T-cell (primary cell): ENCODE data around the gene NSD2. TPM values are rescaled to one million over a fixed set of nuclear protein-coding genes. Genes with fewer than 3 reads are reported as not detected.

ENCODE experiments used
- ATAC-seq, 4 experiments: fragments of 200-7000 bp in 3 of 4; fragments of 150-1000 bp in 1 of 4; cut with Tn5 transposase; replicated peaks in 1 of 4; 1 replicate in 3 of 4; 2 replicates in 1 of 4; pipeline ENCODE4 v1.10.0; 2021; ENCODE audit warnings: moderate library complexity in 3 of 4, mild to moderate bottlenecking in 2 of 4, moderate number of reproducible peaks in 1 of 4
- CTCF ChIA-PET, 2 donors: fragments of 300-600 bp; sonication (Branson Sonifier 250); formaldehyde crosslinking; loops; one replicate each; lab custom pipeline; 2022; ENCODE audit warnings: antibody characterized with exemption in 2 of 2; lab: Charles Lee
- POLR2A ChIA-PET, 2 donors: fragments of 300-600 bp; sonication (Branson Sonifier 250); formaldehyde crosslinking; loops; one replicate each; lab custom pipeline; 2022; ENCODE audit warnings: antibody characterized with exemption in 2 of 2; lab: Charles Lee
- DNase-seq, 35 experiments: peaks; one replicate each; pipeline versions ENCODE4 v3.0.0 to v3.0.0-alpha.2; 2013 to 2023
- H3K27ac ChIP-seq: one replicate; pipeline ENCODE4 v1.5.1; 2013; ENCODE audit warnings: low read length
- H3K27me3 ChIP-seq, 2 experiments: replicated peaks in 1 of 2; 1 replicate in 1 of 2; 2 replicates in 1 of 2; pipeline versions ENCODE4 v1.6.1 to v1.7.0; 2013; ENCODE audit warnings: low read length in 1 of 2, mixed read lengths in 1 of 2; ENCODE audit not compliant: control insufficient read depth in 2 of 2, insufficient read depth in 2 of 2; ENCODE audit errors: extremely low read depth in 1 of 2
- H3K36me3 ChIP-seq, 2 donors: 1 replicate in 1 of 2; 2 replicates in 1 of 2; pipeline versions ENCODE4 v1.6.1 to v1.7.0; 2013; ENCODE audit warnings: low read length in 1 of 2; ENCODE audit not compliant: control insufficient read depth in 2 of 2, insufficient read depth in 1 of 2; ENCODE audit errors: extremely low read depth in 1 of 2
- H3K4me1 ChIP-seq, 2 experiments: 1 replicate in 1 of 2; 2 replicates in 1 of 2; pipeline versions ENCODE4 v1.6.1 to v1.7.0; 2013; ENCODE audit warnings: low read length in 2 of 2, mixed read lengths in 1 of 2; ENCODE audit not compliant: insufficient read depth in 2 of 2, control insufficient read depth in 1 of 2; ENCODE audit errors: extremely low read depth in 1 of 2
- H3K4me3 ChIP-seq, 2 donors: 1 replicate in 1 of 2; 2 replicates in 1 of 2; pipeline versions ENCODE4 v1.5.1 to v1.7.0; 2013; ENCODE audit warnings: mild to moderate bottlenecking in 2 of 2, low read length in 1 of 2, moderate library complexity in 1 of 2; ENCODE audit not compliant: control insufficient read depth in 1 of 2; ENCODE audit errors: extremely low read depth in 1 of 2
- H3K9me3 ChIP-seq: 2 replicates; pipeline ENCODE4 v1.7.0; 2013
- H3K27ac Mint-ChIP-seq, 2 donors: one replicate each; pipeline ENCODE4 v1.8.0; 2020 to 2021; ENCODE audit warnings: mild to moderate bottlenecking in 2 of 2, mixed read lengths in 2 of 2
- H3K27me3 Mint-ChIP-seq, 2 donors: one replicate each; pipeline ENCODE4 v1.8.0; 2021 to 2022; ENCODE audit warnings: mixed read lengths in 2 of 2
- H3K36me3 Mint-ChIP-seq: one replicate; pipeline ENCODE4 v1.8.0; 2021; ENCODE audit warnings: mixed read lengths
- H3K4me1 Mint-ChIP-seq, 3 donors: one replicate each; pipeline ENCODE4 v1.8.0; 2020 to 2022; ENCODE audit warnings: mixed read lengths in 3 of 3, mild to moderate bottlenecking in 1 of 3
- H3K4me3 Mint-ChIP-seq, 3 donors: one replicate each; pipeline ENCODE4 v1.8.0; 2020 to 2022; ENCODE audit warnings: mild to moderate bottlenecking in 3 of 3, mixed read lengths in 3 of 3, moderate library complexity in 3 of 3
- H3K9me3 Mint-ChIP-seq, 3 donors: one replicate each; pipeline ENCODE4 v1.8.0; 2020 to 2022; ENCODE audit warnings: mixed read lengths in 3 of 3
- whole genome bisulfite sequencing: methylation state at CpG from one replicate; pipeline ENCODE4 v1.1.5; 2013; ENCODE audit warnings: missing lambda C conversion rate; ENCODE audit not compliant: insufficient coverage; 5-methylcytosine and 5-hydroxymethylcytosine counted together
- total RNA-seq, 35 experiments: library from RNA in 6 of 35; stranded (reverse) in 6 of 35; fragments of 120-200 nt in 1 of 35; gene quantifications; one replicate each; pipeline versions ENCODE4 v1.2.1 to v1.2.4 and lab custom pipeline; 2013 to 2026

Gene NSD2
- total RNA-seq, 5 donors from 2014 or later (not counting 1 experiment from before 2014, with no cell fraction given) = 40.8 to 55.3 (median 48.3) TPM

DNA sequence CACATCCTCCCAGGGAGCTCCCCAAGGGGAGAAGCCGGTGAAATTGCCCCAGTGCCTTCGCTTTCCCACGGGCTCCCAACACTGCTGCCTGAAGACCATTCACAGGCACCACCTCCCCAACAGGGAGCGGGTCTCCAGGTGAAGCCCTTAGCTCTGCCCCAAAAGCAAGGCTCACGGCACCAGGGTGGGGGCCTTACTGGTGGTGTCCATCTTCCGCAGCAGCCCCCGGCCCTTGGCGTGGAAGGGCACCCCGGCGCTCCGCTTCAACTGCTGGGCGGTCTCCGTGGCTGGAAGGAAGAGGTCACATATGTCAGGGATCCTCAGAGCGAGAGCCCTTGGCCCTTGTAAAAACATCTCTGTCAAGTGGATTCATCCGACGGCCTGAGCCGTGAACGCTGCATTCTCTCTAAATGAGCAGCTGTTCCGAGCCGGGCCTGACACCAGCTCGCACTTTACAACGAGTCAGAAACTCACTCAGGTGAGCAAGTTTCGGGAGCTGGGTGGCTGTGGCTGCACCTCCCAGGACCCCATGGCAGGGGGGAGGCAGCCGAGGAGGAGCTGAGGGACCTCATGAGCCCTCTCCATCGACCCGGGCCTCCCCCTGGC, 116.6 kb downstream of the NSD2 start:
- Histone ChIP-seq H3K36me3 (peaks cover 49 to 81% of the 10 kb centered on the region in 2 donors), H3K27ac (no peak overlapping the region), H3K4me1 (peaks cover 0 to 2% of the 10 kb centered on the region in 2 experiments), H3K27me3 (no peaks in the 10 kb centered on the region), H3K4me3 (no peak overlapping the region), H3K9me3 (no peaks in the 10 kb centered on the region)
- H3K27ac Mint-ChIP-seq = no peak overlapping the region
- H3K36me3 Mint-ChIP-seq = peaks cover 11% of the 10 kb centered on the region
- H3K27me3 Mint-ChIP-seq = no peaks in the 10 kb centered on the region
- CTCF ChIA-PET = no interaction called here
- H3K9me3 Mint-ChIP-seq = no peaks in the 10 kb centered on the region
- H3K4me1 Mint-ChIP-seq = peaks cover 0 to 2% (median 0%) of the 10 kb centered on the region in 3 donors
- no peak overlapping the region for H3K4me3 Mint-ChIP-seq
- POLR2A ChIA-PET = no interaction called here
- ATAC-seq (no peak), DNase-seq (no peak)
- 98% methylated on average over 20 of the region's 26 CpGs for WGBS

DNA sequence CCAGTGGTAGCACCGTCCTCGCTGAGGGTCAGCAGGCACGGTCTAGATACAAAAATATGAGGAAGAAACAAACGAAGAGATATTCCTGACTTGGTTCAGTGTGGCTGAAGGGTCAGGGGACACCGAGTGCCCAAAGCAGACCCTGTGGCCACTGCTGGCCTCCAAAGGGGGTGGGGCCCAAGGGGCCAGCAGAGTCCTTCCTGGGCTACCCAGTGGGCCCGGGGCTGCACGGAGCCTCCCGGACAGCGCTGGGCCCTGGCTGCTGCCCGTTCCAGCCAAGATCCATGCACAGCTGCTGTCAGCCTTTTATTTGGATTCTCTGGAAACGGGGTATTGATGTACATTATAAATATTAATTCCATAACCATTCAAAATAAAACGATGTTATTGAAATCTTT, 117.1 kb downstream of the NSD2 start:
- WGBS = 93% methylated on average over 5 of the region's 12 CpGs
- H3K4me1 Mint-ChIP-seq = peaks cover 0 to 2% (median 2%) of the 10 kb centered on the region in 3 donors
- H3K27ac Mint-ChIP-seq = no peak overlapping the region
- H3K36me3 Mint-ChIP-seq = peaks cover 9% of the 10 kb centered on the region
- DNase-seq = no peak
- peaks cover 0 to 2% of the 10 kb centered on the region in 2 experiments for H3K4me1 ChIP-seq
- POLR2A ChIA-PET = no interaction called here
- peaks cover 44 to 76% of the 10 kb centered on the region in 2 donors for H3K36me3 ChIP-seq
- no peak overlapping the region for H3K4me3 ChIP-seq
- ATAC-seq = no peak
- H3K27me3 Mint-ChIP-seq = no peaks in the 10 kb centered on the region
- no peaks in the 10 kb centered on the region for H3K9me3 Mint-ChIP-seq
- CTCF ChIA-PET = no interaction called here
- H3K4me3 Mint-ChIP-seq = no peak overlapping the region
- H3K9me3 ChIP-seq = no peaks in the 10 kb centered on the region
- no peaks in the 10 kb centered on the region for H3K27me3 ChIP-seq
- no peak overlapping the region for H3K27ac ChIP-seq

DNA sequence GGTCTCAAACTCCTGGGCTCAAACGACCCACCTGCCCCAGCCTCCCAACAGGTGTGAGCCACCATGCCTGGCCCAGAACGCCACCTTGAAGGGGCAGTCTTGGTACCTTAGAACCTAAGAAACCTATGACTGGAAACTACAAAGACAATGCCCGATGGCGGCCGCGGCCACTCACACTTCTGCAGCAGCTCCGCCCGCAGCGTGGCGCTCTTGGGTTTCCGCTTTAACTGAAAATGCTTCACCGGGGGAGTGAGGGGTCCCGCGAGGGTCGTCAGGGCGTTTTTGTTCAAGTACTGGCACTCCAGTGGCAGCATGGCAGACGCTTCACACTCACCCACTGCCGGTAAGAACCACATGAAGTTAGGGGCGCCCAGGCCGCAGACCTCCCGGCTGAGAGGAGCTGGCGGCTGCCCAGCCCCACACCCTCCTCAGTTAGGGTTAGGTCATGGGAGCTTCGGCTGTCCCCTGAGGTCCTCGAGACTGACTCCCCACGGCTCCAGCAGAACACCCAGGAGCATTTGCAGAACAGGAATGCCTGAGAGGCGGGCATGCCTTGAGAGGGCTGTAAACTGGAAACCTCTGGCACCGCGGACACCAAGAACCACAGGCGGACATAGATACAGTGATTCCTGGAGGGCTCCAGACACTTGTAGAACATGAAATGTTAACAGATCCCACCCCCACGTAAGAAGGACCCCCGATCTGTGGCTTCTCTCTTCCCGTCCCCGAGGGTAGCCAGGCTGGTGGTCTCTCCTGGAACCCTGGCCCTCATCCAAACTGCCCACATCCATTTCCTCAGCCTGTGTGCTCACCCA, 118.5 kb downstream of the NSD2 start:
- Histone ChIP-seq H3K36me3 (peaks cover 39 to 62% of the 10 kb centered on the region in 2 donors), H3K9me3 (no peaks in the 10 kb centered on the region), H3K27me3 (no peaks in the 10 kb centered on the region), H3K4me3 (no peak overlapping the region), H3K27ac (no peak overlapping the region), H3K4me1 (peaks cover 0 to 2% of the 10 kb centered on the region in 2 experiments)
- peaks cover 0 to 4% (median 2%) of the 10 kb centered on the region in 3 donors for H3K4me1 Mint-ChIP-seq
- WGBS = 96% methylated on average over 28 of the region's 33 CpGs
- H3K4me3 Mint-ChIP-seq = no peak overlapping the region
- no peak overlapping the region for H3K27ac Mint-ChIP-seq
- no peaks in the 10 kb centered on the region for H3K9me3 Mint-ChIP-seq
- no peaks in the 10 kb centered on the region for H3K27me3 Mint-ChIP-seq
- ATAC-seq (no peak), DNase-seq (no peak)
- peaks cover 9% of the 10 kb centered on the region for H3K36me3 Mint-ChIP-seq
- ChIA-PET CTCF (no interaction called here), POLR2A (no interaction called here)

DNA sequence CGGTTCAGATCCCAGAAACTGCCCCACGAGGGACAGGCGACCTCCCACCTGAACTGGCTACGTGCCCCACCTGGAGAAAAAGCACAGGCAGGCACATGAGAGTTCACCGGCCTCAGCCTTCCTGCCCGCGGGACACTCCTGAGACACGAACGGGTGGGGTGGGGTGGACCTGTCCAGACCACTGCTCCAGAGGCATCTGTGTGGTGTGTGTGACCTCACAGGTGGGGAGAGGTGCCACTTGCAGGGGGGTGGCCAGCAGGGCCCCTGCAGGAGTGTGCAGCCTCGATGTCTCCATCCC, 119.1 kb downstream of the NSD2 start:
- peaks cover 11% of the 10 kb centered on the region for H3K36me3 Mint-ChIP-seq

DNA sequence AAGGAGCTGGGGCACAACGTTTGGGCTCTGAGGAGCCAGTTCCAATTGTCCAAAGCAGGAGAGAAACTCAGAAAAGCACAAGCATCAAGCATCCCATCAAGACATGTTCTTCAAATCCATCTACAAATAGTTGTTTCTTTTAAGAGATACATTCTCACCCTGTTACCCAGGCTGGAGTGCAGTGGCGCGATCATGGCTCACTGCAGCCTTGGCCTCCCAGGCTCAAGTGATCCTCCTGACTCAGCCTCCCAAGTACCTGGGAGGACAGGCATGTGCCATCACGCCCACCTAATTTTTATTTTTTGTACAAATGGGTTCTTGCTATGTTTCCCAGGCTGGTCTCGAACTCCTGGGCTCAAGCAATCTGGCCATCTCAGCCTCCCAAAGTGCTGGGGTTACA, 119.5 kb downstream of the NSD2 start:
- CTCF ChIA-PET = no interaction called here
- peaks cover 0 to 2% of the 10 kb centered on the region in 2 experiments for H3K4me1 ChIP-seq
- H3K36me3 ChIP-seq = peaks cover 36 to 53% of the 10 kb centered on the region in 2 donors
- no peak overlapping the region for H3K4me3 ChIP-seq
- Mint-ChIP-seq H3K36me3 (peaks cover 14% of the 10 kb centered on the region), H3K27me3 (no peaks in the 10 kb centered on the region), H3K4me1 (peaks cover 2 to 9% (median 6%) of the 10 kb centered on the region in 3 donors), H3K4me3 (no peak overlapping the region), H3K27ac (no peak overlapping the region), H3K9me3 (no peaks in the 10 kb centered on the region)
- POLR2A ChIA-PET = no interaction called here
- no peak for ATAC-seq
- WGBS = 89% methylated on average over 3 of the region's 5 CpGs
- no peak overlapping the region for H3K27ac ChIP-seq
- DNase-seq = no peak
- no peaks in the 10 kb centered on the region for H3K27me3 ChIP-seq
- H3K9me3 ChIP-seq = no peaks in the 10 kb centered on the region

More for the DNA sequence above, 119.1 kb downstream of the NSD2 start:
- Histone ChIP-seq H3K4me3 (no peak overlapping the region), H3K27ac (no peak overlapping the region), H3K9me3 (no peaks in the 10 kb centered on the region), H3K36me3 (peaks cover 37 to 56% of the 10 kb centered on the region in 2 donors), H3K4me1 (peaks cover 0 to 2% of the 10 kb centered on the region in 2 experiments), H3K27me3 (no peaks in the 10 kb centered on the region)
- peaks cover 0 to 6% (median 3%) of the 10 kb centered on the region in 3 donors for H3K4me1 Mint-ChIP-seq
- DNase-seq (no peak), ATAC-seq (no peak)
- no peak overlapping the region for H3K4me3 Mint-ChIP-seq
- H3K9me3 Mint-ChIP-seq = no peaks in the 10 kb centered on the region
- ChIA-PET POLR2A (no interaction called here), CTCF (no interaction called here)
- no peaks in the 10 kb centered on the region for H3K27me3 Mint-ChIP-seq
- no peak overlapping the region for H3K27ac Mint-ChIP-seq
- WGBS = 97% methylated on average over 6 of the region's 10 CpGs

DNA sequence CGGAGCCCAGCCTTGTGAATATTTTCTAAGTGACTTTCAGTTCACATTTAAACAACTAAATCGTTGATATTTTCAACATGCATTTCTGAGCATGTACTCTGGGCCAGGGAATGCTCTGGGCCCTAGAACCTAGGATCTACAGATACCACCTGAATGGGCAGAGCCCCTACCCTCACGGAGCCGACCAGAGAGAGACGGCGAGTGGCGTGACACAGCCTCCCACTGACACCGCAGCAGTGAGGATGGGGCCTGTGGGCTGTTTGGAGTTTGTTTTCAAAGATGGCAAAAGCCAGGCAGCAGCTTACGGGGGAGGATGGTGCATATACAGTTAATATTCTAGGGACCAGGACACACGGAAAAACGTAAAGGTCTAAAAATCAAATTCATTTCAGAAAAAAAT, 119.9 kb downstream of the NSD2 start:
- ChIA-PET POLR2A (no interaction called here), CTCF (no interaction called here)
- no peak overlapping the region for H3K4me3 ChIP-seq
- Mint-ChIP-seq H3K27ac (no peak overlapping the region), H3K27me3 (no peaks in the 10 kb centered on the region), H3K4me1 (peaks cover 6 to 13% (median 7%) of the 10 kb centered on the region in 3 donors), H3K4me3 (no peak overlapping the region), H3K36me3 (peaks cover 19% of the 10 kb centered on the region), H3K9me3 (no peaks in the 10 kb centered on the region)
- H3K27ac ChIP-seq = no peak overlapping the region
- WGBS = 96% methylated on average over 10 of the region's 11 CpGs
- DNase-seq (no peak), ATAC-seq (no peak)
- H3K27me3 ChIP-seq = no peaks in the 10 kb centered on the region
- H3K9me3 ChIP-seq = no peaks in the 10 kb centered on the region
- peaks cover 33 to 48% of the 10 kb centered on the region in 2 donors for H3K36me3 ChIP-seq
- H3K4me1 ChIP-seq = peaks cover 0 to 2% of the 10 kb centered on the region in 2 experiments
